GM18873 (cell line): Measurements from ENCODE around the gene ANKLE1.
"Not testable (repeated sequence)": the region's sequence is repeated elsewhere in the genome, so short reads cannot be mapped to it uniquely, and the experiment has no call there.

ENCODE experiments used
- ATAC-seq: cut with Tn5 transposase; IDR thresholded peaks from one replicate; pipeline ENCODE4 v1.9.1; 2021; ENCODE audit warnings: mild to moderate bottlenecking, moderate library complexity, moderate number of reproducible peaks; ENCODE audit not compliant: unreplicated experiment, low FRiP score

Gene ANKLE1

DNA sequence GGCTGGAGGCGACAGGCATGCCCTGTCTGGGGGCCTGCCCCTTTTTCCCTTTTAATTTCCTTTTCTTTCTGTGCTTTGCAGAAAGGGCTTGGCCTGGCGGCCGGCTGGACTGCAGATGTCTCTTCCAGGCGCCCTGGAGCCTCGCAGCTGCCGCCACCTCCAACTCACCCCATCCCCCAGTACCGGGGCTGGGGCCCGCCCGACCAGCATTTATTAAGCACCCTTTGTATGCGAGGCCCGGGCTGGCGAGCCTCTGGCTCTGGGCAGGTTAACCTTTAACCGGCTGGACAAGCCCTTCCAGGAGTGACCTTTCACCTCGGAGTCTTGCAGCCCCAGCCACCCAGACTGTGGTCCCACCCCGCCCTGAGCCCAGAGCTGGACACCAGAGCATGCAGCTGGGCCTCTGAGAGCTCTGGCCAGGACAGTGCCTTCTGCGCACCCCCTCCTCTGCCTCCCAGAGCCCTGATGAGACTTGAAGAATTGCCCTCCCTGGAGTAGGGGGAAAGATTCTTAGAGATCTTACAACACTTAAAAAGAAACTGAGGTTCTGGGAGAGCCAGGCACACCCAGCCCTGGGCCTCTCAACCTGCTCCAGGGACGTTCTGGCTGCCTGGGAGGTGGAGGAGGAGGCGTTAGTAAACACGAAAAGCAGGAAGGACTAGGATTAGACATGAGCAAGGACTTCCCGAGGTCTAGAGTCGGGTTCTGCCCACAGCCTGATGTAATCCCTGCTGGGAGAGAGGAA, 34.8 kb upstream of the ANKLE1 start:
- ATAC-seq = no peak

DNA sequence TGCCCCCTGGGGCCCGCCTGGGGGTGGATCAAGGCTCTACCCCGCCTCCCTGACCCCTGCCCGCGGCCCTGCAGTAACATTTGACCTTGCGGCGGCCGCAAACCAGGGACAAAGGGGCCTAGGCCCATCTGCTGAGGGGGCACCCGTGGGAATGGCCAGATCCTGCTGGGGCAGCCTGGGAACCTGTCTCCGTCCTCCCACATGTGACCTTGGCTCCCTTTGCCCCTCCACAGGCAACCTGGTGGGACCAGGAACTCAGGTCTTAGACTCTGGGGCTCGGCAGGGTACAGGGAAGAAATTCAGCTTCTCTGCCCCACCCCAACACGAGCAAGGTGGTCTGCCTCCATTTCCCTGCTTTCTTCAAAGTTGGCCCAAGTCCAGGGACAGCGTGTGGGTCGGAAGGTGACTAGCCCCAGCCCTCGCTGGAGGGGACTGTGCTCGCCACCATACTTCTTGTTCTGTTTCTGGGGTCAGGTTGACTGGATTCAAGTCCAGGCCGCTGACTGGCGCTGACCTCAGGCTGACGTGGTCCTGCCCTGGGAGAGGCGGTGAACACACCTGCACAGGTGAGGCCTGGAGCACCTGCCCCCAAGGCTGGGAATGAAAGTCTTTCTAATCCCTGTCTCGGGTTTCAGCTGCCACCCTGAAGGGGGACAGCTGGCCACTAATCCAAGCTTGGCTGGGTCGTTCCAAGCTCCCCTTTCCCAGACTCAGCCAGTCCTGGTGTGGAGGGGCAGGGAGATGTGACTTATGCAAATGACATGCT, 33.5 kb upstream of the ANKLE1 start:
- ATAC-seq = no peak

DNA sequence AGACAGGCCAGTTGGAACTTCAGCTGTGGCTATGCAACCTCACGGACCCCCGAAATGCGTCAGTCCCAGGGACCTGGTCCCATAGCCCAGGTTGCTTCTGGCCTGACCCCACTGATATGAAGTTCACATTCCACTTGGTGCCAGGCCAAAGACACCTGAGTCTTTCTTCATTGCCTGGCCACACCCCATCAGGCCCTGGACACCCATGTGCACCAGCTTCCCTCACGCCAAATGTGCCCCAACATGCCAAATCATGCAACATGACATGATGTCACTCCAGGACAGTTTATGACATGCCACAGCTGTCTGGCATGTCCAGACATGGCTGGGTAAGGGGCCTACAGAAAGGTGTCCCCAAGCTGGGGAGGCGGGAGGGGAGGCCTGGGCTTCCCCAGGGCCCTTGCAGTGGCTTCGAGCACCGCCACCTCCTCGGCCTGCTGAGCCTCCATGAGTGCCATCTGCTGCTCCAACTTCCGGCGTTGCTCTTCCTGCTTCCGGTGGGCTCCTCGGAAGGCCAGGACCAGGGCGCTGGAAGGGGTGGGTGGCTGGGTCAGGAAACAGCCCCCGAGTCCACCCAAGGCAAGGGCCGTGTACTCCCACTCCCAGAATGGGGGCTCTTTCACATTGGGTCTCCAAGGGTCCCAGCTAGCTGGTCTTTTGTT, 31.7 kb upstream of the ANKLE1 start:
- no peak for ATAC-seq

GRCh38 chr19:17254636-17255035, 27.1 kb upstream of the ANKLE1 start:
- ATAC-seq = no peak

DNA sequence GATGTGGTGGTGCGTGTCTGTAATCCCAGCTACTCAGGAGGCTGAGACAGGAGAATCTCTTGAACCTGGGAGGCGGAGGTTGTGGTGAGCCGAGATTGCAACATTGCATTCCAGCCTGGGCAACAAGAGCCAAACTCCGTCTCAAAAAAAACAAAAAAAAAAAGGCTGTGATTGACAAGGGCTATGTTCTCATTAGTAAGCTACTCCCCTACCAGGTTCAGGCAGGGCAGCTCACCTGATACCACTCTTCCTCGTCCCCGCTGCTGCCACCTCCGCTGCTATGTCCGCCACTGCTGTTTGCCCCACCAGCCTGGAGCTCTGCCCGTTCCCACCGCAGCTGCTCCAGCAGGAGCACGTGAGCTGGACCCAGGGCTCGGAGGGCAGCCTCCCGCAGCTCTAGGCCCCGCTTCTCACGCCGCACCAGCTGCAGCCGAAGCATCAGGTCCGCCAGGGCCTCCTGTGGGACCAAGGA, 26.5 kb upstream of the ANKLE1 start:
- ATAC-seq = no peak

- no peak for ATAC-seq
Measured at GRCh38 chr19:17256130-17256529, 25.6 kb upstream of the ANKLE1 start.

DNA sequence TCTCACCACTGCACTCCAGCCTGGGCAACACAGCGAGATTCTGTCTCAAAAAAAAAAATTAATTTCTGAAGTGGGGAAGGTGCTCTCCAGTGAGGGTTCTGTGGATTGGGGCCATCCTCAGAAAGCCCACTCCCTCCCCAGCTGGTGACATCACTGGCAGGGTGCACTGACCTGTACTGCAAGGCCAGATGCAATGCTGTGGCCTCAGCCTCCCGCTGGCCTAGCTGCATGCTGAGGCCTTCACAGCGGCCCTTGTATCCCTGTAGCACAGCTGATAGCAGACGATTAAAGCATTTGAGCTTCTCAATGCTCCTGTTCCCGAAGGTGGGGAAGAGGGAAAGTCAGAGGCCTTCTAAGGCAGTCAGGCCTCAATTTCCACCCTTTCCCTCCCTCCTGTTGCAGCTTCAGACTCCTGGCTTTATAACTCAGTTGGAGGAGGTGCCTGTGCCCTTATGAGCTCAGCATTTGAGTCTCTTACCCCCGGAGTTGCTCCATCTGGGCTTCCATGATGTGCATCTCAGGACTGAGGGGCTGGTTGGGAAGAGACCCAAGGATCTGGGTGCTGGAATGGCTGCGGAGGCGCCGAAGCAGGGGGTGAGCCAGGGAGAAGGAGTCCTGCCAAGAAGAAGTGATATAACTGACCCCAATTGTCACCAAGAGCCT, 22.5 kb upstream of the ANKLE1 start:
- ATAC-seq = no peak

DNA sequence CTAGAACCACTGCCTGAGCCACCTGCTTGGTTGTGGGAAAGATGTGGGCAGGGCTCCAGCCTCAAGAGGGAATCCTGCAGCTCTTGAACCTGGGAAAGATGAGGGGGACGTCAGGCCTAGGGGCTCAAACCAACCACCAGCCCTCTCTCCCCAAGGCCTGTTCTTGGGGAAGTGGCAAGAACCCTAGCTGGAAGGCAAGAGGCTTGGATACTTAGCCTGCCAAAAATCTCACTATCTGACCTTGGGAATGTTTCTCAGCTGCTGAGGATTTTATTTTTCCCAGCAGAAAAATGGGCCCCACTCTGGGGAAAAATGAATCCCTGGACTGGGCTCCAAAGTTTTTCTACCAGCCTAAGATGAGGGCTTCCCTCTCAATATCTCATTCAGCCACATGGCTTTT, 21.8 kb upstream of the ANKLE1 start:
- ATAC-seq = no peak

GRCh38 chr19:17260842-17261325, 20.8 kb upstream of the ANKLE1 start:
- ATAC-seq = no peak

DNA sequence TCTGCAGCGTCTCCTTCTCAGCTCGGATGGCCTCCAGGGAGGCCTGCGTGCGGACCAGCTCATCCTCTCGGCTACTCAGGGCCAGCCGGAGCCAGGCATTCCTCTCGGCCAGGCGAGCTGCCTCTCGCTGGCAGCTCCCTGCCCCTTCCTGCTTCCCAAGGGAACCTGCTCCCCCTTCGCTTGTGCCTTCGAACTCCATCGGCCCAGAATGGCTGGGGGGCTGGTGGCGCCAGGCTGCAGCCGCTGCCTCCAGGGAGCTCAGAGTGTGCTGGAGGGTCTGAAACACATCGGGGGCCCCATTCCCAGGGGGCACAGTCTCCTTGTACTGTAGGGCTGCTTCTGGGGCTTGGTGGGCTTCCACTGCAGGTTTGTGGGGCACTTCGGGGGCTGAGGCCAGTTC, 19.1 kb upstream of the ANKLE1 start:
- ATAC-seq = no peak

DNA sequence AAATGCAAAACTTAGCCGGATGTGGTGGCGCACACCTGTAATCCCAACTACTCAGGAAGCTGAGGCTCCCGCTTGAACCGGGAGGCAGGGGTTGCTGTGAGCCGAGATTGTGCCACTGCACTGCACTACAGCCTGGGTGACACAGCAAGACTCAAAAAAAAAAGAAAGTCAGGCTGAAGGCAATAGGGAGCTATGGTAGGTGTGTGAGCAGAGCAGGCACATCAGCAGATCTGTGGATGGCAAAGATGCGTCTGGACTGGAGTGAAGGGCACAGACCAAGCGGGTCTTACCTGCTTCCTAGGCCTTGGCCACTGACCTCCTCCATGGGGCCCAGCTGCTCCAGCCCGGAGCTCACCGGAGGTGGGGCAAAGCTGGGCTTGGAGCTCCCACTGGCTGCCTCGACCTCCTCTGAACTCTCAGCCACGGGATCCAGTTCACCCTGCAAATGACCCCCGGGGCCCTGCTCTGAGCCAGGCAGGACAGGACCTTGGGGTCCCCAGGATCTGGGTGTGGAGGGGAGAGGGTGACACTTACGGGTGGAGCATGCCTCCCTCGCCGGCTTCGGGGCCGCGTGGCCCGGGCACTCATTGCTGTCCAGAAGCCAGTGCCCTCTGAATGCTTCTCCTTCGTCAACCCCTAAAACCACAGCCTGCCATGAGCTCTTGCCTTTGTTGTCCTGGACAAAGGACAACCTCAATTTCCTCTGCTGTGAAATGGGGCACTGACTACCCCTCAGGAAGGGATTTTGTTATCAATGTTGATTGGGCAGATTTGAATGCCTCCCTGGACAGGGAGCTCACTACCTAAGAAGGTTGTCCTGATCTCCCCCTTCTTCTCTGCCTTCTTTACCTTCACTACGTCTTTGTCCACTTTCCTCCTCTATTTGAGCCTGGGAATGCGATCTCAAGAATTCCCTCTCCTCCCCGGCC, 17.7 kb upstream of the ANKLE1 start:
- ATAC-seq = no peak

DNA sequence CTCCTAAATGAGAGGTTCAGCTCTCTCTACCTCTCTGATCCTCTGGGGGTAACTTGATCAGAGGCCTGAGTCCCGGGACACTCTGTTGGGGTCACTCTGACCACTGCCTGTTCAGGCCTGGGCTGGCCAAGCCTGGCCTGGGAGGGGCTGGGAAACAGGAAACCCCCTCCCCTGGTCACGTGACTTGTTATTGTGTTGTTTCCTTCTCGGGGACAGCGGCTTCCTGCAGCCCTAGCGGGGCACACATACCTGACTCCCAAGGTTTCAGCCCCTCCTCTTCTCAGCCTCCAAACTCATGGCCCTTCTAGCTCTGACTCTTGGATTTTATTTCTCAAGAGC, 17.1 kb upstream of the ANKLE1 start, which contains the start of gene USHBP1:
Gene USHBP1 (minus strand): TSS at position 105 of the 339 bp plus-strand sequence. CDS start 446 bp downstream, outside the sequence.
- ATAC-seq = no peak

- ATAC-seq = no peak
Measured at GRCh38 chr19:17266026-17266425, 15.7 kb upstream of the ANKLE1 start.

GRCh38 chr19:17266589-17266974, 15.1 kb upstream of the ANKLE1 start:
- ATAC-seq = no peak

DNA sequence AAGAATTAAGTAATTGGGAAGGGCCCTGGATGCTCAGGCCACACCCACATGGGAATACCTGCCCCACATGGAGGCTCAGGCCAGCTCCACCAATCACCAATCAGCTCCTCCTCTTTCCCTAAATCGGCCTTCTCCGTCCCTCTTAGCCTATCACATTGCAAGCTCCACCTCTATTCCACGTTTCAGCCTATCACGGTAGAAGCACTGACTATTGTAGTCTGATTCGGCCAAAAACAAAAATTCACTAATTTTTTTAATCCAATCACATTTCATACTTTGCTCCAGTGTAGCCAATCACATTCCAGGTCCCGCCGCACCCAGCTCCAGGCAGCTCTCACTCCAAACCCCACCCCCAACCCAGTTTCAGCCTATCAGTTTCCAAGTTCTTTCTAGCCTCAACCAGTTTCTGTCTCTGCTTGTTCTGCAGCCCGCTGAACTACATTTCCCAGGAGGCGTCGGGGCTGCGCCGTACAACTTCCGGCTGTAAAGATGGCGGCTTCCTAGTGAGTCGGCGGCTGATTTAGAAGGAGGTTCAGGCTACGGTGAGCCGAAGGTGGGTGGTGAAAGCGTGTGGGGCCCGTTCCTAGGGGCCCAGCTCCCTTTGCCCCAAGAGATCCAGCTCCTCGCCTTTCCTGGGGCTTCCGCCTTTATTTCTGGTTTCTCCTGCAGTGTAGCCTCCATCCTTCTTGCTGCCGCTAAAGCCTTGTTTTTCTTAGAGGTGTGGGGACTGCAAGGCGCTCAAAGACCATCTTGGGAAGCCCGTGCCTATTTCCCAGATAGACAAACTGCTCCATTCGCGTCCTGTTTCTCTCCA, 14.5 kb upstream of the ANKLE1 start, which contains the start of gene BABAM1:
Gene BABAM1 (plus strand): TSS at position 469 of the 814 bp plus-strand sequence. CDS start 1,364 bp downstream, outside the sequence.
- peak; percentile 89 for ATAC-seq

DNA sequence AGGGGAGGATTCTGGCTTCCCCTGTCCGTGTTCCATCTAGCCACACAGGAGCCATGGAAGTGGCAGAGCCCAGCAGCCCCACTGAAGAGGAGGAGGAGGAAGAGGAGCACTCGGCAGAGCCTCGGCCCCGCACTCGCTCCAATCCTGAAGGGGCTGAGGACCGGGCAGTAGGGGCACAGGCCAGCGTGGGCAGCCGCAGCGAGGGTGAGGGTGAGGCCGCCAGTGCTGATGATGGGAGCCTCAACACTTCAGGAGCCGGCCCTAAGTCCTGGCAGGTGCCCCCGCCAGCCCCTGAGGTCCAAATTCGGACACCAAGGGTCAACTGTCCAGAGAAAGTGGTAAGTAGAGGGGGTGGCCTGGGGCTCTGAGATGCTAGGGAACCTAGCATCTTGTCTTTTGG, 12.9 kb upstream of the ANKLE1 start:
- no peak for ATAC-seq

DNA sequence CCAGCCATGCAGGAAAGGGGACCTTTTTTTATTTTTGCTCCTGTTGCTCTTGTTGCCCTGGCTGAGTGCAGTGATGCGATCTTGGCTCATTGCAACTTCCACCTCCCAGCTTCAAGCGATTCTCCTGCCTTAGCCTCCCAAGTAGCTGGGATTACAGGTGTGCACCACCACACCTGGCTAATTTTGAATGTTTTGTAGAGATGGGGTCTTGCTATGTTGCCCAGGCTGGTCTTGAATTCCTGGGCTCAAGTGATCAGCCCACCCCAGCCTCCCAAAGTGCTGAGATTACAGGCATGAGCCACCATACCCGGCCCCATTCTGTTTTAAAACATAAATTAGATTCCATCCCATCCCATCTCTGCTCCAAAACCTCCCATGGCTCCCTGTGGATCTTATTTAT, 6.8 kb upstream of the ANKLE1 start:
- not testable (repeated sequence) for ATAC-seq

DNA sequence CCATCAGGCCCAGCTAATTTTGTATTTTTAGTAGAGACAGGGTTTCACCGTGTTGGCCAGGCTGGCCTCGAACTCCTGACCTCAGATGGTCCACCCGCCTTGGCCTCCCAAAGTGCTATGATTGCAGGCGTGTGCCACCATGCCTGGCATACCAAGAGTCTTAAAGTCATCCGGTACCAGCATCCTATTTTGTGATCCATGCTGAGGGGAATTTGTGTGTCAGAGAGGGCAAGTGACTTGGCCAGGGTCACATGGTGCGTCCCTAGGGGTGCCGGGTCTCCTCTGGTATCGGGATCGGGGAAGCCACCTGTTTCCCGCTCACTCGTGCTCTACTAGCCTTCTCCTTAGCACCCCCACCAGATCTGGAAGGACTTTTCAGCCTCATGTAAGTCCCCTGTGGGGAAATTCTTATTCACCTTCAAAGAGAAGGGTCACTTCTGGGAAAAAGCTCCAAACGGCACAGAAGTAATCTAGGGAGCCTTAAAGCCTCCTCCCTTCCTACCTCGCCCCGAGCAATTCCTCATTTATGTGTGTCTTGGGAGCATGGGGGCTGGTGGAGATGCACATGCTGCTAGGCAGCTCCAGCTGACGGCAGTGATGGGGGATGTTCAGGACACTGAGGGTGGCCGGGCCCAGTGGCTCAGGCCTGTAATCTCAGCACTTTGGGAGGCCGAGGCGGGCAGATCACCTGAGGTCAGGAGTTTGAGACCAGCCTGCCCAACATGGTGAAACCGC, 6.1 kb upstream of the ANKLE1 start:
- ATAC-seq = no peak
